HG03060 (cell line): ENCODE results near the gene ZNF546.
"Not testable (repeated sequence)": the region's sequence is repeated elsewhere in the genome, so short reads cannot be mapped to it uniquely, and the experiment has no call there.

ENCODE experiments used
- ATAC-seq: cut with Tn5 transposase; IDR thresholded peaks from one replicate; pipeline ENCODE4 v1.9.1; 2021; ENCODE audit warnings: low read depth, moderate number of reproducible peaks; ENCODE audit not compliant: unreplicated experiment

The ZNF546 gene

DNA sequence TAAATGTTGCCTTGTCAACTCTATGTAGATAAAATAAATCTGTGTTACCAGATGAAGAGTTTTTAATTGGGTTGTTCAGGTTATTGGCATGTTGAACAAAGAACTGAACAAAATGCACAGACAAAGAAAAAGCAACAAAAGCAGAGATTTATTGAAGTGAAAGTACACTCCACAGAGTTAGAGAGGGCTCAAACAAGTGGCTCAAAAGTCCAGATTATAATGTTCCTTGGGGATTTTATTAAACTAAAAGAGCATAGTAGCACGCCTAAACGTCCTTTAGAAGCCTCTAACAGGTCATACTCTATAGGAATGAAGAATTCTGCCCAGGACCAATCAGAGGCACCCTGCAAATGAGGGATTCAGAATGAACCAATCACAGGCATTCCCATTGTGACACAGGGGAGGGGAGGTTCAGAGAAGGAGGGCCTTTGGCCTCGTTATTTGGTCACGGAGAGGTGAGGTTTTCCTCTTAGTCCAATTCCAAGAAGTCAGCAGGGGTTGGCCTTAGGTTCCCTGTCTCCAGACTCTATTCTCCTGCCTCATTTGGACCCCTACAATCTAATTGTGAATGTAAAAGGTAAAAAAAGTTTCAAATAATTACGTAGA, 13.1 kb upstream of the ZNF546 start:
- ATAC-seq: no peak

DNA sequence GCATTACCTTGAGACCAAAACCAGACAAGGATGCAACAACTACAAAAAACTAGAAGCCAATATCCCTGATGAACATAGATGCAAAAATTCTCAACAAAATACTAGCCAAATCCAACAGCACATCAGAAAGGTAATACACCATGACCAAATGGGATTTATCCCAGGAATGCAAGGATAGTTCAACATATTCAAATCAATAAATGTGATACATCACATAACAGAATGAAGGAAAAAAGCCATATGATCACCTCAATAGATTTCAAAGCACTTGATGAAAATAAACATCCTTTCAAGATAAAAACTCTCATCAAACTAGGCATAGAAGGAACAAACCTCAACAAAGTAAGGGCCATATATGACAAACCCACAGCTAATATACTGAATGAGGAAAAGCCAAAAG, 10.2 kb upstream of the ZNF546 start:
- ATAC-seq: no peak

DNA sequence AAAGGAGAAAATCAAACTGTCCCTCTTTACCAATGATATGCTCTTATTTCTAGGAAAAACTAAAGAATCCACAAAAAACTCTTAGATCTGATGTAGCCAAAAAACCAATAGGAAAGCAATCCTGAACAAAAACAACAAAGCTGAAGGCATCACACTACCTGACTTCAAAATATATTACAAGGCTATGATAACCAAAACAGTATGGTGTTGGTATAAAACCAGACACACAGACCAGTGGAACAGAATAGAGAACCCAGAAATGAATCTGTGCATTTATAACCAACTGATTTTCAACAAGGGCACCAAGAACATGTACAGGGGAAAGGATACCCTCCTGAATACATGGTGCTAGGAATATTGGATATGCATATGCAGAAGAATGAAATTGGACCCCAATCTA, 9.7 kb upstream of the ZNF546 start:
- no peak for ATAC-seq

DNA sequence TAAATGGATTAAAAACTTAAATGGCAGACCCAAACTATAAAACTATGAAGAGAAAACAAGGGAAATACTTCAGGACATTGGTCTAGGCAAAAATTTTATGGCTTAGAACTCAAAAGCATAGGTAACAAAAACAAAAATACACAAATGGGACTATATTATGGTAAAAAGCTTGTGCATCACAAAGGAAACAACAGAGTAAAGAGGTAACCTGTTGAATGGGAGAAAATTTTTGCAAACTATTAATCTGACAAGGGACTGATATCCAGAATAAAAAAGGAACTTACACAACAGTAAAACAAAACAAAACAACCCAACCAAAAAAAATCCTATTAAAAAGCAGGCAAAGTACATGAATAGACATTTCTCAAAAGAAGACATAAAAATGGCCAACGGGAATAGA, 9.3 kb upstream of the ZNF546 start:
- no peak for ATAC-seq

DNA sequence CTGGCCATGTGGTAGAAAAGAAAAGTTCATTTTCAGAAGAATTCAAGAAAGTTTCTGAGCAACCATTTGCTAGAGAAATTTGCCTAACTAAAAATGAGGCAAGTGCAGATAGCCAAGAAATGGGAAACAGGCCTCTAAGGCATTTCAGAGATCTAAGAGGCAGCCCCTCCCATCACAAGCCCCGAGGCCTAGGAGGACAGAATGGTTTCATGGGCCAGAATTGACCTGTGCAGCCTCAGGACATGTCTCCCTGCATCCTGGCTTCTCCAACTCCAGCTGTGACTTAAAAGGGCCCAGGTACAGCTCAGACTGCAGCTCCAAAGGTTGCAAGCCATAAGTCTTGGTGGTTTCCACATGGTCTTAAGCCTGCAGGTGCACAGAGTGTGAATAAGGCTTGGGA, 3.3 kb upstream of the ZNF546 start:
- ATAC-seq: no peak

DNA sequence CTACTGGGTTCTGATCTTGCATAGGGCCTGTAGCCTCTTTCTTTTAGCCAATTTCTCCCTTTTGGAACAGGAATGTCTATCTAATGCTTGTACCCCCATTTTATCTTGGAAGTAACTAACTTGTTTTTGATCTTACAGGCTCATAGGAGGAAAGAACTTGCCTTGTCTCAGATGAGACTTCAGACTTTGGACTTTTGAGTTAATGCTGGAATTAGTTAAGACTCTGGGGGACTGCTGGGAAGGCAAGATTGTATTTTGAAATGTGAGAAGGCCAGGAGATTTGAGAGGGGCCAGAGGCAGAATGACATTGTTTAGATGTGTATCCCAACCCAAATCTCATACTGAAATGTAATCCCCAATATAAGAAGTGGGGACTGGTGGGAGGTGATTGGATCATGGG, 2.5 kb upstream of the ZNF546 start:
- ATAC-seq: no peak

DNA sequence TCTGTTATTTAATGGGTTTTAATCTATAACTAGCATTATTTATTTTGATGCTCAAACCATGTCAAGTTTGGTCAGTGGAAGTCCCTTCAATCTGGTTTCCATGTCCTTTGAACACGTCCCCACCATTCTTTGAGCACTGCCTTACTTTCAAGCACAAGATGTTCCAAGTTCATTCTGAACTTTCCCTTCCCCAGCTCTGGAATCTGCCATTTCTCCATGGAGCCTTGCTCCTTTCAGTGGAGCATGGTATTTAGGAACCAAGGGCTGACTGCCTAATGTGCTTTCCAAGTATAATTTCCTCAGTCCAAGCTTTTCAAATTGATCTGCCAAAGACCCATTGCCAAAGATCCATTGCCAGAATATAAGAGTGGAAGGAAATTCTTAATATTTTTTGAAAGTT, 1.1 kb upstream of the ZNF546 start:
- ATAC-seq: no peak

DNA sequence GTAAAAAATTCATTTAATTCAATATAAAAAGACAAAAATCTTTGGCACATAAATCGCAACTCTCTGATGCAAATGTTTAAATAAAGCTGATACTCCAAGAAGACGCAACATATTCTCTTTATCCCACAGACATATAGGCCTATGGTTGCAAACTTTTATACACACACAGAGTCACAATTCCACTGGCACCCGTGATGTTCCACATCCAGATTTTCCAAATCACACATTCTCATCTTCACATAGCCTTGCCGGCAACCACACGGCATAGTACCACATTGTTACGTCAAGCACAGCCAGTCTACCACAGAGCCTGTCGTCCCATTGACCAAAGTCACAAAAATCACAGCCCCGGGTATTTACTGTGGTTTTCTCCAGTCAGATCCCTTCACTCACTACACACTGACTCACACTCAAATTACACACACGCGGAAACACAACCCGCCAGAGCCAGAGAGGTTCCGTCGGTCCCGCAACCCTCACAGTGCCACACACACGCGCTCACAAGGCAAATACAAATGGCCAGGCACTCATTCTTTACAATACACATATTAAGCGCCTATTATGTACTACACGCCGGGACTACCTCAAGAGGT, 546 bp upstream of the ZNF546 start:
- ATAC-seq: peak; percentile 15

DNA sequence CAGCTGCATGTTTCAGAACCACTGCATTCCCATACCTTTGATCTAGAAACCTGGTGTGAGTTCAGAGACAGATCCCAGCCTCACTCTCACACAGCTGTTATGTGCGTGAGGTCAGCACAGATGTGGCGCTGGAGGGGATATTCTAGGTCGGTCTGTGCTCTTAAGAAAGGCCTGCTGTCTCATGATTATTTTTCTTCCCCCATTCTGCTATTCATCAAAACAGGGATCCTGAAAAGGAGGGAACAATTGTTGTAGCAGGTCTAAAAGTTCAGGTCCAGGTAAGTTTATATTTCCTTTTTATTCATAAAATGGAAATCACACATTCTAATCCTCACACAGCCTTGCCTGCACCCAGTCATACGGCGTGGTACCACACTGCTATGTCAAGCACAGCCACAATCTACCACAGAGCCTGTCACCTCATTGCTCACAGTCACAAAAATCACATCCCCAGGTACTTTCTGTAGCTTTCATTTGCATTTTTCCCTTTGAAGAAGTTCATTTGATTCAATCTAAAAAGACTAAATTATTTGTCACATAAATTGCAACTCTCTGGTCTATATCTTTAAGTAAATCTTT, 867 bp downstream of the ZNF546 start:
- no peak for ATAC-seq

DNA sequence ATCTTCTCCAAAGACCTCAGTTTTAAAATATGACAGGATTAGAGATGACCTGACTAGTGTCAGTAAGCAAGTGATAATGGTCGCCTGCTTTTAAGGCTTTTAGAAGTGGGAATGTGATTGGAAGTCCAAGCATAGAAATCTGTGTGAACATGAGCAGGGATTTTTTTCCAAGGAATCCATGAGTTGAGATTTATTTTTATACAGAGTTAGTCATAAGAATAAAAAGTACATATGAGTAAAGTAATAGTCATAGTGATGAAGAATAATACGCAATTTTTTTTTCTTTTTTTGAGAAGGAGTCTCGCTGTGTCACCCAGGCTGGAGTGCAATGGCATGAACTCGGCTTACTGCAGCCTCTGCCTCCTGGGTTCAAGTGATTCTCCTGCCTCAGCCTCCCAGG, 1.6 kb downstream of the ZNF546 start:
- ATAC-seq: no peak

DNA sequence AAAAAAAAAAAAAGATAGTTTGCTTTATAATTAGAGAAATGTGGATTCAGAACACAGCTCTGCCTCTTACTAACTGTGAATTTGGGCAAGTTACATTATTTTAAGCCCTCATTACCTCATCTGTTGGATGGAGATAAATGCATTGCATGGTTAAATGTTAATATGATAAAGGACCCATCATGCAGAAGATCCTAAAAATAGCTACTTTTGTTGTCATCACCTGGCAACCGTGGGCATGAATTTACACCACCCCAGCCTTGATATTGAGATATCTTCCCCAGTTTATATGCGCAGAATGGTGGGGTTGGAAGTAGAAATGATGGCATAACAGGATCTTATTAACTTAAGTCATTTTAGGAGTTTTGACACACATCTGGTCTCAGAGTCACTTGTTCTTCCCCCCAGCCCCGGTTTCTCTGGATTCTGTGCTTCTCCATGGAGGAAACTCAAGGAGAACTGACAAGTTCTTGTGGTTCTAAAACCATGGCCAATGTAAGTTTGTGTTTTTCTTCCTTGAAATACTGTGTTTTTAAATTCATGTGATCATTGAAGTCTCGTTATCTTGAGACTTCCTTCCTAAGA, 8.9 kb downstream of the ZNF546 start:
- ATAC-seq: no peak

DNA sequence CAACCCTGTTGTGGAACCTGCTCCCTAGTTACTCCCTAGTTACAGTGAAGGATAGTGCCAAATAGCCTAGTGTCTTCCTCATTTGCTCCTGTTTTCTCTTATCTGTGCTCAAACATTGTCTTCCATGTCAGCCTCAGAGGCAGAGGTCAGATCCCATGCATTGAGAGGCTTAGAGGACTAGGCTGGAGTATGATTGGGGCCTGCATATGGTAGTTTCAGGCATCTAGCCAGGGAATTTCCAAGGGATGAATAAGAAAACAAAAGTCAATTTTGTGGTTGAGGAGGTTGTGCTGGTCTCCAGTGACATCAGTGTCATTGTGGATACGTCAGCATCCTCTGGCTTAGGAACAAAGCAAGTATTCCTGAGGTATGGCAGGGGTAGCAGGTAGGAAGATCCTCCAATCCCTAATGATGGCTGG, 9.4 kb downstream of the ZNF546 start:
- ATAC-seq: no peak

DNA sequence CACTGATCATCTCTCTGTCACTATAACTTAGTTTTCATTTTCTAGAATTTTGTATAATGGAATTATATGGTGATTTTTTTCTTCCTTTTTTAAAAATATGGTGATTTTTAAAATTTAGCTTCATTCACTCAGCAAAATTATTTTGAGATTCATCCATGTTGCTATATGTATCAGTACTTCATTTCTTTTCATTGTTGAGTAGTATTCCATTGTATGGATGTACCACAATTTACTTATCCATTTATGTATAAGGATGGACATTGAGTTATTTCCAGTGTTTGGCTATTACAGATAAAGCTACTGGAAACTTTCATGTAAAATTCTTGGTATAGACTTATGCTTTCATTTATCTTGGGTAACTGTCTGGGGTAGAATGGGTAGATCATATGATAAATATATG, 12.8 kb downstream of the ZNF546 start:
- ATAC-seq: no peak

DNA sequence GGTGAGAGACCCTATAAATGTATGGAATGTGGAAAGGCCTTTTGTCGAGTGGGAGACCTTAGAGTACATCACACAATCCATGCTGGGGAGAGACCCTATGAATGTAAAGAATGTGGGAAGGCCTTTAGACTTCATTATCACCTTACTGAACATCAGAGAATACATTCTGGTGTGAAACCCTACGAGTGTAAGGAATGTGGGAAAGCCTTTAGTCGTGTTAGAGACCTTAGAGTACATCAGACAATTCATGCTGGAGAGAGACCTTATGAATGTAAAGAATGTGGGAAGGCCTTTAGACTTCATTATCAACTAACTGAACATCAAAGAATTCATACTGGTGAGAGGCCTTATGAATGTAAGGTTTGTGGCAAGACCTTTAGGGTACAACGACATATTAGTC, 17.1 kb downstream of the ZNF546 start:
- no peak for ATAC-seq

DNA sequence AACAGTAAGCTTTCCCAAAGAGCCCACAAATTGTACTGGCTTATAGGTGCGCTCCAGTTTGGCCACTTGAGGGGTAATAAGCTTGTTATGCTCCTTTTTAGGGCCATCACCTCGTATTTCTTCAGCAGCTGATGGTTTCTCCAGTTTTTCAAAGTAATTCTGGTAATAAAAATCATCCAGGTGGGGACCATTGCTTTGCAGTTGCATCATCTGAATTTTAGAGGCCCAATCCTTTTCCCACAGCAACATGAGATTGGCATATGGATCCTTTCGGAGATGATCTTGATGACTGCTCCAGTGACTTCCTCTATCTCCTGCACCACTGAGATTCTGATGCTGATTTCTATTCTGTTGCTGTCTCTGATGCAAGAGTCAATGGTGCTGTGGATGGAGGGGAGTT, 27.1 kb downstream of the ZNF546 start:
- no peak for ATAC-seq

DNA sequence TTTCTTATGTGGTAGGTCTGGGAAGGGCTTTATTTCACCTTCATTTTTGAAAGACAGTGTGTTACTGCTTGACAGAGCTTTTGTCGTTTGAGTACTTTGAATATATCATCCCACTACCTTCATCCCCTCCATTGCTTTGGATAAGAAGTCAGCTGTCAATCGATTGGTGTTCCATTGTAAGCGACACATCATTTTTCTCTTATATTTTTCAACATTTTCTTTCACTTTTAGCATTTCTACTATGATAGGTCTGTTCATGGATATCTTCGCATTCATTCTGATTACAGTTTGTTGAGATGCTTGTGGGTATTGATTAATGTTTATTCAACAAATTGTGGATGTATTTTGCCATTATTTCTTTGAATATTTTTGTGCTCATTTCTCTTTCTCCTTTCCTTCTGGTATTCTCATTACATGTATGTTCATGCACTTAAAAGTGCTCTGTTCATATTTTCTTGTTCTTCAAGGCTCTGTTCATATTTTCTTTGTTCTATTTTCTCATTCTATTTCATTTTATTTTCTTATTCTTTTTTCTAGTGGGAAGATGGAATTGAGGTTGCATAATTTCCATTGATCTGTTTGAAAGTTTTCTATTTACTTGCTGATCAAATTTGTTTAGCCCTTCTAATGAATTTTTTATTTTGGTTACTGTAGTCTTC, 29.2 kb downstream of the ZNF546 start:
- ATAC-seq: no peak

DNA sequence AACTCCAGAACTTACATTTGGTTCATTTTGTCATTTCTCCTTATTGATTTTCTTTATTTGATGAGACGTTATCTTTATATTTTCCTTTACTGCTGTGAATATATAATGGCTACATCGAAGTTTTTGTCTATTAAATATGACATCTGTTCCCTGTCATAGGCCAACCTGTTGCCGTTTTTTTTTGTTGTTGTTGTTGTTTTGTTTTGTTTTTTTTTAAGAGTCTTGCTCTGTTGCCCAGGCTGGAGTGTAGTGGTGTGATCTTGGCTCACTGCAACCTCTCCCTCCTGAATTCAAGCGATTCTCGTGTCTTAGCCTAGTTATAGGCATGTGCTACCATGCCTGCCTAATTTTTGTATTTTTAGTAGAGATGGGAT, 29.7 kb downstream of the ZNF546 start:
- no peak for ATAC-seq

DNA sequence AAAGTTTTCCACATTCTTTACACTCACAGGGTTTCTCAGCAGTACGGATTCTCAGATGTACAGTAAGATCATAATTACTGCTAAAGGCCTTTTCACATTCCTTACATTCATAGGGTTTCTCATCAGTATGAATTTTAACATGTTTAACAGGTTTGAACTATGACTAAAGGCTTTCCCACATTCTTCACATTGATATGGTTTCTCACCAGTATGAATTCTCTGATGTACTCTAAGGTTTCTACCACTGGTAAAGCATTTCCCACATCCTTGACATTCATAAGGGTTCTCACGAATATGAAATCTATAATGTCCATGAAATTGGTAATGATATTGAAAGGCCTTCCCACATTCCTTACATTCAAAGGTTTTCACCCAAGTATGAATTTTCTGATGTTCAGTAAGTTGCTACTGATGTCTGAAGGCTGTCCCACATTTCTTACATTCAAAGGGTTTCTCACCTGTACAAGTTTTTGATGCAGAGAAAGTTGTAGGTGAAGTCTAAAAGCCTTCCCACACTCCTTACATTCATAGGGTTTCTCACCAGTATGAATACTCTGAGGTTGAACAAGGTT, 37.2 kb downstream of the ZNF546 start:
- ATAC-seq: no peak

DNA sequence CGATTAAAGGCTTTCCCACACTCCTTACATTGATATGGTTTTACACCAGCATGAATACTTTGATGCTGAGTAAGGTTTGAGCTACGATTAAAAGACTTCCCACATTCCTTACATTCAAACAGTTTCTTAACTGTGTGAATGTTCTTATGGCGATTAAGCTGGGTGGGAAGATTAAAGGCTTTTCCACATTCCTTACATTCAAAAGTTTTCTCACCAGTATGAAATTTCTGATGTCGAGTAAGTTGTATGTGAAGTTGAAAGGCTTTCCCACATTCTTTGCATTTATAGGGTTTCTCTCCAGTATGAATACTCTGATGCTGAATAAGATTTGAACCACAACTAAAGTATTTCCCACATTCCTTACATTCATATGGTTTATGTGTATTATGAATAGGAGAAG, 39.1 kb downstream of the ZNF546 start:
- ATAC-seq: no peak

DNA sequence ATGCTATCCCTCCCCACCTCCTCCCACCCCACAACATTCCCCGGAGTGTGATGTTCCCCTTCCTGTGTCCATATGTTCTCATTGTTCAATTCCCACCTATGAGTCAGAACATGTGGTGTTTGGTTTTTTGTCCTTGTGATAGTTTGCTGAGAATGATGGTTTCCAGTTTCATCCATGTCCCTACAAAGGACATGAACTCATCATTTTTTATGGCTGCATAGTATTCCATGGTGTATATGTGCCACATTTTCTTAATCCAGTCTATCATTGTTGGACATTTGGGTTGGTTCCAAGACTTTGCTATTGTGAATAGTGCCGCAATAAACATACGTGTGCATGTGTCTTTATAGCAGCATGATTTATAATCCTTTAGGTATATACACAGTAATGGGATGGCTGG, 41.2 kb downstream of the ZNF546 start:
- not testable (repeated sequence) for ATAC-seq

DNA sequence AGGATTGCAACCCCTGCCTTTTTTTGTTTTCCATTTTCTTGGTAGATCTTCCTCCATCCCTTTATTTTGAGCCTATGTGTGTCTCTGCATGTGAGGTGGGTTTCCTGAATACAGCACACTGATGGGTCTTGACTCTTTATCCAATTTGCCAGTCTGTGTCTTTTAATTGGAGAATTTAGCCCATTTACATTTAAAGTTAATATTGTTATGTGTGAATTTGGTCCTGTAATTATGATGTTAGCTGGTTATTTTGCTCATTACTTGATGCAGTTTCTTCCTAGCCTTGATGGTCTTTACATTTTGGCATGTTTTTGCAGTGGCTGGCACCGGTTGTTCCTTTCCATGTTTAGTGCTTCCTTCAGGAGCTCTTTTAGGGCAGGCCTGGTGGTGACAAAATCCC, 44.9 kb downstream of the ZNF546 start:
- not testable (repeated sequence) for ATAC-seq
